Muscle of leg (tissue), 11 donors: ENCODE data around the gene ULK4. TPM values are rescaled to one million over a fixed set of nuclear protein-coding genes. Genes with fewer than 3 reads are reported as not detected.

Experiments used
- DNase-seq: peaks from one replicate; pipeline ENCODE4 v3.0.0; 2013
- H3K27ac ChIP-seq: one replicate; pipeline ENCODE4 v1.5.1; 2013; ENCODE audit warnings: mild to moderate bottlenecking, low read length, control low read depth
- H3K27me3 ChIP-seq: one replicate; pipeline ENCODE4 v1.6.1; 2013; ENCODE audit warnings: low read length; ENCODE audit not compliant: control insufficient read depth, insufficient read depth
- H3K36me3 ChIP-seq: one replicate; pipeline ENCODE4 v1.6.1; 2013; ENCODE audit warnings: low read length; ENCODE audit not compliant: control insufficient read depth, insufficient read depth
- H3K4me1 ChIP-seq: one replicate; pipeline ENCODE4 v1.6.1; 2013; ENCODE audit warnings: low read length; ENCODE audit not compliant: control insufficient read depth, insufficient read depth
- H3K4me3 ChIP-seq: one replicate; pipeline ENCODE4 v1.5.1; 2013; ENCODE audit warnings: low read length, control low read depth
- H3K9me3 ChIP-seq: replicated peaks from 2 replicates; pipeline ENCODE4 v1.6.1; 2013; ENCODE audit warnings: low read depth, low read length; ENCODE audit not compliant: control insufficient read depth
- WGBS: methylation state at CpG from one replicate; pipeline ENCODE4 v1.1.5; 2013; ENCODE audit warnings: missing lambda C conversion rate; ENCODE audit not compliant: insufficient coverage; 5-methylcytosine and 5-hydroxymethylcytosine counted together
- polyA plus RNA-seq, 8 donors: library from polyadenylated mRNA; unstranded; fragments of 120-200 nt; gene quantifications; one replicate each; pipeline versions ENCODE4 v1.2.1 to v1.2.3, GENCODE V29; 2013; ENCODE audit warnings: inconsistent platforms in 1 of 8, low replicate concordance in 1 of 8; ENCODE audit not compliant: insufficient read length in 8 of 8, insufficient read depth in 1 of 8
- total RNA-seq: library from RNA; stranded (reverse); fragments of 120-200 nt; gene quantifications from one replicate; pipeline ENCODE4 v1.2.4, GENCODE V29; 2013

The ULK4 gene
- total and polyA plus RNA-seq, 9 donors, result 2.2 to 5.6 (median 2.4) TPM

DNA sequence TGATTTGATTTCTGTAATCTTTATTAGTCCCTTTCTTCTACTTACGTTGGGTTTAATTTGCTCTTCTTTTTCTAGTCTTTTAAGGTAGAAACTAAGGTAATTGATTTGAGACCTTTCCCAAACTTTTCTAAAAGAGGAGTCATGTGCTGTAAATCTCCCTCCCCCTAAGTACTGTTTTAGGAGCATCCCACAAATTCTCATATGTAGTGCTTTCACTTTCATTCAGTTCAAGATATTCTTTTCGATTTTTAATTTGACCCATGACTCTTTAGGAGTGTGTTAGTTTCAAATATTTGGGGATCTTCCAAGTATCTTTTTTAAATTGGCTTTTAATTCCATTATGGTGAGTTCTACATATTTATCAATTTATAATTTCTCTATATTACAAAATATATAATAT lies 520.8 kb downstream of the ULK4 start:
- WGBS, result no CpG with 5 or more reads among the region's 2 CpGs
- Histone ChIP-seq H3K4me1 (no peaks in the 10 kb centered on the region), H3K36me3 (no peaks in the 10 kb centered on the region), H3K27ac (no peak overlapping the region), H3K27me3 (no peaks in the 10 kb centered on the region), H3K9me3 (no peaks in the 10 kb centered on the region), H3K4me3 (no peak overlapping the region)
- no peak for DNase-seq

- Histone ChIP-seq H3K9me3 (no peaks in the 10 kb centered on the region), H3K4me1 (no peaks in the 10 kb centered on the region), H3K4me3 (no peak overlapping the region), H3K27ac (no peak overlapping the region), H3K27me3 (no peaks in the 10 kb centered on the region), H3K36me3 (no peaks in the 10 kb centered on the region)
- DNase-seq, result no peak
- WGBS, result no CpG with 5 or more reads among the region's 1 CpG
These were observed 524.9 kb downstream of the ULK4 start for GRCh38 chr3:41436983-41437382.

GRCh38 chr3:41434781-41435180 lies 527.1 kb downstream of the ULK4 start:
- Histone ChIP-seq H3K36me3 (no peaks in the 10 kb centered on the region), H3K27ac (no peak overlapping the region), H3K27me3 (no peaks in the 10 kb centered on the region), H3K9me3 (no peaks in the 10 kb centered on the region), H3K4me1 (no peaks in the 10 kb centered on the region), H3K4me3 (no peak overlapping the region)
- DNase-seq, result no peak
- WGBS, result no CpG with 5 or more reads among the region's 2 CpGs

GRCh38 chr3:41431386-41431785 lies 530.5 kb downstream of the ULK4 start:
- Histone ChIP-seq H3K9me3 (peaks cover 3% of the 10 kb centered on the region), H3K27ac (no peak overlapping the region), H3K27me3 (no peaks in the 10 kb centered on the region), H3K4me3 (no peak overlapping the region), H3K36me3 (no peaks in the 10 kb centered on the region), H3K4me1 (no peaks in the 10 kb centered on the region)
- no peak for DNase-seq
- WGBS, result 85% methylated on average over 4 of the region's 4 CpGs

- no peak overlapping the region for H3K27ac ChIP-seq
- 94% methylated on average over 9 of the region's 12 CpGs for WGBS
- H3K9me3 ChIP-seq, result peaks cover 3% of the 10 kb centered on the region
- no peaks in the 10 kb centered on the region for H3K4me1 ChIP-seq
- DNase-seq, result no peak
- H3K4me3 ChIP-seq, result no peak overlapping the region
- no peaks in the 10 kb centered on the region for H3K27me3 ChIP-seq
- no peaks in the 10 kb centered on the region for H3K36me3 ChIP-seq
These were observed 531.0 kb downstream of the ULK4 start for GRCh38 chr3:41430886-41431285.

- no peaks in the 10 kb centered on the region for H3K4me1 ChIP-seq
- no peaks in the 10 kb centered on the region for H3K27me3 ChIP-seq
- H3K27ac ChIP-seq, result no peak overlapping the region
- no peaks in the 10 kb centered on the region for H3K36me3 ChIP-seq
- no peak for DNase-seq
- 80% methylated on average over 2 of the region's 3 CpGs for WGBS
- H3K4me3 ChIP-seq, result no peak overlapping the region
- H3K9me3 ChIP-seq, result peaks cover 5% of the 10 kb centered on the region
These were observed 531.5 kb downstream of the ULK4 start for GRCh38 chr3:41430391-41430790.

DNA sequence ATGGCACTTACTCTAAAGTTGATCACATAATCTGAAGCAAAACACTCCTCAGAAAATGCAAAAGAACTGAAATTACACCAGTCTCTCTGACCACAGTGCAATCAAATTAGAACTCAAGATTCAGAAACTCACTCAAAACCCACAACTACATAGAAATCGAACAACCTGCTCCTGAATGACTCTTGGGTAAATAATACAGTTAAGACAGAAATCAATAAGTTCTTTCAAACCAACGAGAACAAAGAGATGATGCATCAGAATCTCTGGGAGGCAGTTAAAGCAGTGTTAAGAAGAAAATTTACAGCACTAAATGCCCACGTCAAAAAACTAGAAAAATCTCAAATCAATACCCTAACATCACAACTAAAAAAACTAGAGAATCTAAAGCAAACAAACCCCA lies 535.4 kb downstream of the ULK4 start:
- Histone ChIP-seq H3K9me3 (peaks cover 6% of the 10 kb centered on the region), H3K27me3 (no peaks in the 10 kb centered on the region), H3K36me3 (no peaks in the 10 kb centered on the region), H3K4me1 (no peaks in the 10 kb centered on the region), H3K4me3 (no peak overlapping the region), H3K27ac (no peak overlapping the region)
- no CpG with 5 or more reads among the region's 3 CpGs for WGBS
- no peak for DNase-seq

- H3K36me3 ChIP-seq, result no peaks in the 10 kb centered on the region
- no peaks in the 10 kb centered on the region for H3K4me1 ChIP-seq
- DNase-seq, result no peak
- H3K27ac ChIP-seq, result no peak overlapping the region
- H3K4me3 ChIP-seq, result no peak overlapping the region
- no peaks in the 10 kb centered on the region for H3K27me3 ChIP-seq
- WGBS, result no CpG with 5 or more reads among the region's 4 CpGs
- peaks cover 6% of the 10 kb centered on the region for H3K9me3 ChIP-seq
These were observed 537.2 kb downstream of the ULK4 start for GRCh38 chr3:41424543-41425300.

DNA sequence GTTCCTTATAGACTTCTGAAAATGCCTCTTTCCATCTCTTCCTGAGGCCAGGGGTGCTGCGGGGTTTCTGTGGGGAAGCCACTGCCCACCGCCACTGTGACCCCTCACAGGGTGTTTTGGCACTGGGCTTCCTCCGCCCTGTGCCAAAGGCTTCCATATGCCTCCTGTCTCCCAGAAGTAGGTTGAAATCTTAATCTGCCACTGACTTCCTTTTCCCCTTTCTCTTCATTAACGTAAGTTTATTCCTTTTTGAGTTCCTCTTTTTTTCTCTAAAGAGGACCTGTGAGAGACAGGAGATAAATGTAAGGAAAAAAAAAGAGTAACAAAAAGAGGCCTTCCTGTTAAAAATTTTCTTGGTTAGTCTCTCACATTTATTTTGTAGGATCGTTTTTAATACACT lies 542.1 kb downstream of the ULK4 start:
- Histone ChIP-seq H3K36me3 (no peaks in the 10 kb centered on the region), H3K4me3 (no peak overlapping the region), H3K9me3 (no peaks in the 10 kb centered on the region), H3K27ac (no peak overlapping the region), H3K4me1 (no peaks in the 10 kb centered on the region), H3K27me3 (no peaks in the 10 kb centered on the region)
- 100% methylated on average over 3 of the region's 5 CpGs for WGBS
- DNase-seq, result no peak

DNA sequence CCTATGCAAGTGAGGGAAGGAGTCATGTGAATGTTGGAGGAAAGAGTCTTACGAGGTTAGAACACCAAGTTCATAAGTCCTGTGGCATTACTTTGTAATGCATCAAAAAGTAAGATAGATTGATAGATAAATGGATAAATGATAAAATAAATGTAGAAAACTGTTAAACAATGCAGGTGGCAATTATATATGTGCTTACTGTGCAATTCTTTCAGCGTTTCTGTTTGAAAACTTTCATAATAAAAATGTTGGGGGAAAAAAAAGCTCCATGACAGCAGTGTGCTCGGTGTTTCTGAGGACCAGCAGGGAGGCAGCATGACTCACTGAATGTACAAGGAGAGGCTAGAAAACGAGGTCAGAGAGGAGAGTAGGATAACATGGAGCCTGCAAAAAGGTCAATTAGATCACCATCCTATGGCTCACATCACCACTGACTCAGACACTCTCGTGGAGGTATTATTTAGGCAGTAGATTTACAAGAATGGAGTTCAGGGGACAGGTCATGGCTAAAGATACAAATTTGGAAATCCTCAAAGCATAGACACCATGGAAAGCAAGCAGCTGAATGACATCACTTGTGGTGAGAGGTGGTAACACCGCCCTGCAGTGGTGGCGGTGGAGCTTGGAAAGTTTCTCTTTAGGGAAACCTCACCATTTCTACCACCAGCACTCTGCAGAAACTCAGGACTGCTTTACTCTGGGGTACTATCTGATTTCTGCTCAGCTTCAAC lies 542.8 kb downstream of the ULK4 start:
- Histone ChIP-seq H3K27me3 (no peaks in the 10 kb centered on the region), H3K4me3 (no peak overlapping the region), H3K9me3 (no peaks in the 10 kb centered on the region), H3K27ac (no peak overlapping the region), H3K36me3 (no peaks in the 10 kb centered on the region), H3K4me1 (no peaks in the 10 kb centered on the region)
- DNase-seq, result no peak
- WGBS, result 95% methylated on average over 4 of the region's 7 CpGs
